GM12878 (cell line): Measurements from ENCODE around the gene OSTN. TPM values are rescaled to one million over a fixed set of nuclear protein-coding genes. Genes with fewer than 3 reads are reported as not detected.

Source experiments
- ATAC-seq: fragments of 200-7000 bp; cut with Tn5 transposase; 3 replicates; pipeline ENCODE4 v1.9.1; 2020; ENCODE audit warnings: mild to moderate bottlenecking, moderate library complexity
- BruUV-seq: library from RNA; stranded (reverse); fragments of 400-500 nt; replicated peaks from 2 replicates; lab custom pipeline; 2021; lab: Mats Ljungman, UMichigan
- CTCF ChIA-PET: fragments of 300-600 bp; sonication (Branson Sonifier 250); formaldehyde crosslinking; extraction: SDS; loops from one replicate; lab custom pipeline; 2021; ENCODE audit warnings: inconsistent platforms; lab: Yijun Ruan, JAX
- POLR2A ChIA-PET: fragments of 350-600 bp; formaldehyde crosslinking; extraction: SDS; loops from one replicate; lab custom pipeline; 2021; ENCODE audit warnings: inconsistent platforms; lab: Charles Lee
- RAD21 ChIA-PET: fragments of 300-600 bp; sonication (Branson Sonifier 250); formaldehyde crosslinking; loops from one replicate; lab custom pipeline; 2023; ENCODE audit warnings: antibody characterized with exemption; ENCODE audit not compliant: unreplicated experiment; lab: Charles Lee
- SMC1A ChIA-PET: fragments of 300-600 bp; sonication (Branson Sonifier 250); formaldehyde crosslinking; loops from one replicate; lab custom pipeline; 2023; ENCODE audit not compliant: unreplicated experiment, uncharacterized antibody; lab: Charles Lee
- DNase-seq: peaks from one replicate; pipeline ENCODE4 v3.0.0-alpha.2; 2011; ENCODE audit warnings: low read depth, low spot score
- FAIRE-seq: peaks from 3 replicates; lab custom pipeline; 2011; peaks lifted over from hg19 to GRCh38; lab: Jason Lieb, UNC
- H2AFZ ChIP-seq: 2 replicates; pipeline ENCODE4 v1.6.0; 2011; ENCODE audit warnings: low read depth, low read length, control low read depth; ENCODE audit not compliant: control insufficient read depth
- H3K27ac ChIP-seq: 2 replicates; pipeline ENCODE4 v1.5.1; 2011; ENCODE audit warnings: control low read depth; ENCODE audit not compliant: control insufficient read depth, insufficient read depth
- H3K27me3 ChIP-seq, 2 experiments: replicated peaks in 1 of 2; 2 replicates each; pipeline versions ENCODE4 v1.6.0 to v1.6.1; 2011; ENCODE audit warnings: low read length in 1 of 2; ENCODE audit not compliant: control insufficient read depth in 2 of 2, insufficient read depth in 2 of 2
- H3K36me3 ChIP-seq, 2 experiments: 2 replicates each; pipeline ENCODE4 v1.5.1; 2011; ENCODE audit warnings: low read length in 1 of 2; ENCODE audit not compliant: control insufficient read depth in 2 of 2, insufficient read depth in 2 of 2
- H3K4me1 ChIP-seq: 2 replicates; pipeline ENCODE4 v1.6.1; 2011; ENCODE audit warnings: mild to moderate bottlenecking, low read length, moderate library complexity, mixed read lengths; ENCODE audit not compliant: control insufficient read depth, insufficient read depth
- H3K4me2 ChIP-seq: 2 replicates; pipeline ENCODE4 v1.6.0; 2011; ENCODE audit warnings: control low read depth; ENCODE audit not compliant: control insufficient read depth, insufficient read depth
- H3K4me3 ChIP-seq: fragments of 200-600 bp; sonication (generic); 2 replicates; pipeline ENCODE4 v1.5.1; 2016
- H3K79me2 ChIP-seq: 2 replicates; pipeline ENCODE4 v1.6.0; 2011; ENCODE audit warnings: low read length; ENCODE audit not compliant: control insufficient read depth, insufficient read depth
- H3K9ac ChIP-seq: 2 replicates; pipeline ENCODE4 v1.8.0; 2011; ENCODE audit warnings: low read length, control low read depth, mixed read lengths; ENCODE audit not compliant: control insufficient read depth, insufficient read depth
- H3K9me3 ChIP-seq: replicated peaks from 3 replicates; pipeline ENCODE4 v1.5.1; 2011; ENCODE audit warnings: mild to moderate bottlenecking, low read length; ENCODE audit not compliant: control insufficient read depth, insufficient read depth
- H4K20me1 ChIP-seq: 2 replicates; pipeline ENCODE4 v1.6.0; 2011; ENCODE audit not compliant: control insufficient read depth, insufficient read depth
- CBFB ChIP-seq: IDR thresholded peaks from 2 replicates; pipeline ENCODE4 v1.6.1; 2016; ENCODE audit warnings: antibody characterized with exemption, low read depth
- CHD1 ChIP-seq: IDR thresholded peaks from 2 replicates; pipeline ENCODE4 v1.6.1; 2012; ENCODE audit warnings: low read depth, low read length, improper control_type of control experiment
- ELK1 ChIP-seq: IDR thresholded peaks from 2 replicates; pipeline ENCODE4 v1.6.1; 2012; ENCODE audit warnings: low read depth, low read length, improper control_type of control experiment
- EP300 ChIP-seq, 2 experiments: fragments of 150-350 bp in 1 of 2; IDR thresholded peaks; 2 replicates each; pipeline ENCODE4 v1.6.1; 2011 to 2012; ENCODE audit warnings: low read depth in 2 of 2, low read length in 2 of 2, borderline replicate concordance in 1 of 2, improper control_type of control experiment in 1 of 2, inconsistent platforms in 1 of 2; ENCODE audit not compliant: control insufficient read depth in 1 of 2
- FOXK2 ChIP-seq: fragments of 450-650 bp; IDR thresholded peaks from 2 replicates; pipeline ENCODE4 v1.6.1; 2017; ENCODE audit warnings: mild to moderate bottlenecking, moderate library complexity
- FOXM1 ChIP-seq: IDR thresholded peaks from 2 replicates; pipeline ENCODE4 v1.6.1; 2012; ENCODE audit warnings: low read depth, mild to moderate bottlenecking, inconsistent platforms, low read length, moderate library complexity
- KDM1A ChIP-seq: fragments of 200-600 bp; sonication (generic); IDR thresholded peaks from 2 replicates; pipeline ENCODE4 v1.6.1; 2016; ENCODE audit warnings: borderline replicate concordance
- MYC ChIP-seq: IDR thresholded peaks from 2 replicates; pipeline ENCODE4 v1.6.1; 2011; ENCODE audit warnings: mild to moderate bottlenecking, low read length, moderate library complexity, inconsistent platforms; ENCODE audit not compliant: insufficient read depth, insufficient replicate concordance, insufficient read length, severe bottlenecking
- NKRF ChIP-seq: fragments of 450-650 bp; conservative IDR thresholded peaks from 2 replicates; pipeline ENCODE4 v1.6.1; 2017; ENCODE audit warnings: mild to moderate bottlenecking, moderate library complexity
- RAD51 ChIP-seq: fragments of 450-650 bp; IDR thresholded peaks from 2 replicates; pipeline ENCODE4 v1.6.1; 2016; ENCODE audit warnings: moderate library complexity, mild to moderate bottlenecking, inconsistent platforms
- SREBF1 ChIP-seq: IDR thresholded peaks from 2 replicates; pipeline ENCODE4 v1.6.1; 2012; ENCODE audit warnings: mild to moderate bottlenecking, low read length
- SREBF2 ChIP-seq: IDR thresholded peaks from 2 replicates; pipeline ENCODE4 v1.6.1; 2012; ENCODE audit warnings: mild to moderate bottlenecking, low read length
- TCF3 ChIP-seq: IDR thresholded peaks from 2 replicates; pipeline ENCODE4 v1.6.1; 2012; ENCODE audit warnings: low read depth, mild to moderate bottlenecking, low read length, borderline replicate concordance; ENCODE audit not compliant: insufficient read depth
- TCF7 ChIP-seq: IDR thresholded peaks from 2 replicates; pipeline ENCODE4 v1.6.1; 2014; ENCODE audit warnings: antibody characterized with exemption, borderline replicate concordance
- USF1 ChIP-seq: IDR thresholded peaks from 2 replicates; pipeline ENCODE4 v1.6.1; 2011; ENCODE audit warnings: borderline replicate concordance, low read depth, mild to moderate bottlenecking, moderate library complexity, mixed read lengths, low read length; ENCODE audit not compliant: insufficient read depth; ENCODE audit errors: extremely low read length
- ZNF274 ChIP-seq: IDR thresholded peaks from one replicate; pipeline ENCODE4 v1.8.0; 2011; ENCODE audit not compliant: insufficient read length, insufficient read depth
- WGBS: methylation state at CpG from one replicate; pipeline ENCODE4 v1.1.6; 2016; ENCODE audit warnings: low lambda C conversion rate; ENCODE audit not compliant: insufficient replicate concordance, insufficient coverage; ENCODE audit errors: missing lambda C conversion rate; 5-methylcytosine and 5-hydroxymethylcytosine counted together
- in situ Hi-C: fragments of 300-500 bp; cut with MboI; formaldehyde crosslinking; loops from 9 replicates; pipeline ENCODE4 v1.14.3; 2018; ENCODE audit warnings: mixed read lengths
- intact Hi-C: fragments of 100-400 bp; cut with micrococcal nuclease; formaldehyde crosslinking; loops from one replicate; pipeline ENCODE4 v1.14.2; 2022; ENCODE audit not compliant: unreplicated experiment
- polyA plus RNA-seq, 11 experiments: library from polyadenylated mRNA; depleted of rRNA in 4 of 11; unstranded in 6 of 11; stranded (reverse) in 5 of 11; fragments of >200 nt; fragmentation: Nextera tagmentation in 4 of 11; fragmentation: Illumina TruSeq in 1 of 11; extraction: Ambion mirVana in 4 of 11; extraction: Trizol in 1 of 11; gene quantifications; 1 replicate in 1 of 11; 2 replicates in 10 of 11; pipeline versions ENCODE4 v1.2.1 to v1.2.3, GENCODE V29; 2011 to 2016; ENCODE audit warnings: inconsistent platforms in 2 of 11, missing spikeins in 2 of 11, low read depth in 1 of 11
- total RNA-seq, 4 experiments: library from RNA; depleted of rRNA in 3 of 4; stranded (reverse); fragments of >200 nt in 3 of 4; fragmentation: Illumina TruSeq in 1 of 4; extraction: Trizol in 1 of 4; gene quantifications; 2 replicates each; pipeline versions ENCODE4 v1.2.1 to v1.2.3, GENCODE V29; 2013 to 2021
- TF ChIP-seq, protein P1 (sequence below): IDR thresholded peaks from 2 replicates; pipeline ENCODE4 v1.6.1; 2011; ENCODE audit warnings: mild to moderate bottlenecking, low read depth, low read length, moderate library complexity; ENCODE audit not compliant: insufficient replicate concordance

Gene OSTN
- total and polyA plus RNA-seq, 10 of the 15 experiments (the other 5 are each of a cell fraction or from before 2014, with no cell fraction given): 0.04 to 0.27 (median 0.06) TPM; not detected in 6

- ChIA-PET RAD21 (no interaction called here), SMC1A (no interaction called here), POLR2A (no interaction called here), CTCF (interaction anchor here (0.6 kb wide), 1 partner anchor 60 kb away, joined by 3 read pairs; no protein-coding TSS in a partner anchor)
- Histone ChIP-seq H3K4me1 (no peaks in the 10 kb centered on the region), H3K4me3 (no peak overlapping the region), H3K36me3 (no peaks in the 10 kb centered on the region), H2AFZ (no peak overlapping the region), H3K9ac (no peak overlapping the region), H3K4me2 (no peak overlapping the region), H3K27ac (no peak overlapping the region), H3K27me3 (no peaks in the 10 kb centered on the region), H4K20me1 (no peaks in the 10 kb centered on the region), H3K79me2 (no peaks in the 10 kb centered on the region), H3K9me3 (no peaks in the 10 kb centered on the region; the same call in 2 of the 3 replicates)
- 94% methylated on average over 5 of the region's 5 CpGs for WGBS
- no TSS peak for BruUV-seq
- no peak for ATAC-seq
- peak; percentile 52 for FAIRE-seq
- TF ChIP-seq CHD1 (no peak), SREBF2 (no peak), CBFB (no peak), ZNF274 (no peak), KDM1A (no peak), RAD51 (no peak), FOXK2 (no peak), EP300 (IDR thresholded peaks at IDR 0.05; ENCODE audit: borderline replicate concordance in 1 of 2, control insufficient read depth in 1 of 2, low read depth in 2 of 2, low read length in 2 of 2) (no peak), TCF7 (no peak), NKRF (no peak), TCF3 (no peak), SREBF1 (no peak), USF1 (no peak), MYC (no peak), ELK1 (no peak), FOXM1 (no peak)
- TF ChIP-seq, protein P1, sequence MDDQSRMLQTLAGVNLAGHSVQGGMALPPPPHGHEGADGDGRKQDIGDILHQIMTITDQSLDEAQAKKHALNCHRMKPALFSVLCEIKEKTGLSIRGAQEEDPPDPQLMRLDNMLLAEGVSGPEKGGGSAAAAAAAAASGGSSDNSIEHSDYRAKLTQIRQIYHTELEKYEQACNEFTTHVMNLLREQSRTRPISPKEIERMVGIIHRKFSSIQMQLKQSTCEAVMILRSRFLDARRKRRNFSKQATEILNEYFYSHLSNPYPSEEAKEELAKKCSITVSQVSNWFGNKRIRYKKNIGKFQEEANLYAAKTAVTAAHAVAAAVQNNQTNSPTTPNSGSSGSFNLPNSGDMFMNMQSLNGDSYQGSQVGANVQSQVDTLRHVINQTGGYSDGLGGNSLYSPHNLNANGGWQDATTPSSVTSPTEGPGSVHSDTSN: no peak
- in situ Hi-C loops (no loop called here), intact Hi-C loops (no loop called here)
- no peak for DNase-seq
Observed at GRCh38 chr3:191220908-191221307, 21.9 kb downstream of the OSTN start.
